Nucleus accumbens (tissue), 56 donors: ENCODE results near the gene DNM2.
"Not testable (repeated sequence)": the region's sequence is repeated elsewhere in the genome, so short reads cannot be mapped to it uniquely, and the experiment has no call there.

Source experiments
- DNase-seq, 56 donors: peaks; one replicate each; lab custom pipeline; 2025; lab: John Stamatoyannopoulos, UW

The DNM2 gene

DNA sequence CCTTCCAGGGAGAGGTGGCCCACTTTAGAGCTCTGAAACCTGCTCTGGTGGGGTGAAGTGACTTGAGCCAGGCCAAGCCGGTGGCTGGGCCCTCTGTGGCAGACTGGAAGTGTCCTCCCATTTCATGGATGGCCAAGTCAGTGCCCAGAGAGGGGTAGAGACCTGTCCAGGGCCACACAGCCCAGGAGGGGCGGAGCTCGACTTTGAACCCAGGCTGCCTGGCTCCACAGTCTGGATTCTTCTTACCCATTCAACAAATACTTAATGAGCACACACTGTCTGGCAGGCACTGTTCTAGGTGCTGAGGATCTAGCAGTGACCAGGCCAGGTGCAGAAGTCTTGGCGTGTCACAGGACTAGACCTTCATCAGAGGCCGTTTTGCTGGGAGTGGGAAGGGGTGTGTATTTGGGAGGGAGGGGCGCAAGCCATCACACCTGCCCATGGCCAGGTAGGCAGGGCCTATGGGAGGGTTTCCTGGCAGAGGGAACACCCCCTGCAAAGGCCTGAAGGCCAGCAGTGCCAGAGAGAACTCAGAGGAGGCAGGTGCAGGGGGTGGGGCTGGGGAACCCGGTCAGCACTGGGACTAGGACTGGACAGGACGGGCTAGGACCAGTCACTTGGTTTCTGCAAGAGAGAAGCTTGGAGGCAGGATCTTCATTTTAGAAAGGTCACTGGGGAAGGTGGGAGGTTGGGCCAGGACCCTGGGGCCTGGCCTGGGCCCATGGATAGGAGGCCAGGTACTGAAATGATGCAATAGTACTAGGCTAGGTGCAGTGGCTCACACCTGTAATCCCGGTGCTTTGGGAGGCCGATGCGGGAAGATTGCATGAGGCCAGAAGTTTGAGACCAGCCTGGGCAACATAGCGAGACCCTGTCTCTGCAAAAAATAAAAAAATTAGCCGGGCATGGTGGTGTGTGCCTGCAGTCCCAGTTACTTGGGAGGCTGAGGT, 31.8 kb downstream of the DNM2 start:
- no peak for DNase-seq

DNA sequence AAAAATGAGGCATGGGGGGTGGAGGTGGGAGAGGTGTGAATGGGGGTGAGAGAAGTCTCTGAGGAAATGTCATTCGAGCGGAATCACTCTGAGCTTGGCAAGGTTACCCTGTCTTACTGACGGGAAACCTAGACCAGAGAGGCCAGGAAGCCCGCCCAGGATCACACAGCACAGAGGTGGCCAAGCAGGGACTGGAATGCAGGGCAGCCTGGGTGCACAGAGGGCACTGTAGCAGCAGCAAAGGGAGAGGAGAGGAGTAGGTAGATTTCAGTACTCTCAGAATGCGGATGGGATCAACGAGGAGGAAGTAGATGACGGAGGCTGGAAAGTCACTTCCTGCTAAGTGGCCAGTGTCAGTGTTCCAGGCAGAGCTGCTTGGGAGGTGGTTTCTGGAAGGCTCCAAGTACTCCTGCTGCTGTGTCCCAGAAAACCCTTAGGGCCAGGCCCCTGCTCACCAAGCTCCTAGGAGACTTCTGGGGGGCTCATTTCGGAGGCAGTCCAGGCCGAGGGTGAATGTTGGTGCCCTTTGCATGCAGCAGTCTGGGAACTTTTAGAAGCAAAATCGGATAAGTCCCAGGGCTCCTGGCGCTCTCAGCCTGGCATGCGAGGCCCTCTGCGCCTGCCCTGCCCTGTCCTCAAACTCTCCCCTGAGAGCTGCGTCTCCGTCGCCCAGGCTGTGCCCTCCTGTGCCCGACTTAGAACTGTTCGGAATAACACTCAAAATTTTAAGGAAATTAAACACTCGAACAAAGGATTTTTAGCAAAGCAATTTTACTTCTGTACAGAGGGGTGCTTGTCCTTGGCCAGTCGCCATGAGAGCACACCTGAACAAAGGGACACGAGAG, 33.5 kb downstream of the DNM2 start:
- peak in 14 of 56 donors; percentile 10 to 56 (median 30) for DNase-seq

DNA sequence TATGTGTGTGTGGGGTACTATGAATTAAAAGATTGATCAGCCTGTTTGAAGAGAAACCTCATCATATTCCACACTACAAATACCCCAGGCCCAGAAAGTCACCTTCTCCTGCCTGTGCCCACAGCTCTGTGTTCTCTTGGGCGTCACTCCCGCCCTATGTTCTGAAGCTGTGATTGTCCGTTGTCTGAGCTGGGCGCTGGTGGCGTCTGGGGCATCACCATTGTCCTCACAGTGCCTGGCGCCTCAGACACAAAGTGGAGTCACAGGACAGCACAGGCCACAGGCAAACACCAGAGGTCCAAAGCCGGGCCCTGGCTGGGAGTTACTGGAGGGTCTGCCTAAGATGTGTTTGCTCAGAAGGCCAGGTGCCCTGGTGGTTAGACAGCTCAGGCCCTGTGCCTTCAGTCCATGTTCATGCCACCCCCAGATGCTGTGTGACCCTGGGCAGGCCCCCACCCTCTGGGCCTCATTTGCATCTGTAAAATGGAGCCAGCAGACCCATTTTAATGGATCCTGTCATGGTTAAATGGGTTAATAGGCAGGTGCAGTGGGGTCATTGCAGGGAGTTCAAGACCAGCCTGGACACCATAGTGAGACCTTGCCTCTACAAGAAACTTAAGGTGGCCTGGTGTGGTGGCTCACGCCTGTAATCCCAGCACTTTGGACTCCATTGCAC, 34.5 kb downstream of the DNM2 start:
- peak in 51 of 56 donors; percentile 25 to 91 (median 78) for DNase-seq

DNA sequence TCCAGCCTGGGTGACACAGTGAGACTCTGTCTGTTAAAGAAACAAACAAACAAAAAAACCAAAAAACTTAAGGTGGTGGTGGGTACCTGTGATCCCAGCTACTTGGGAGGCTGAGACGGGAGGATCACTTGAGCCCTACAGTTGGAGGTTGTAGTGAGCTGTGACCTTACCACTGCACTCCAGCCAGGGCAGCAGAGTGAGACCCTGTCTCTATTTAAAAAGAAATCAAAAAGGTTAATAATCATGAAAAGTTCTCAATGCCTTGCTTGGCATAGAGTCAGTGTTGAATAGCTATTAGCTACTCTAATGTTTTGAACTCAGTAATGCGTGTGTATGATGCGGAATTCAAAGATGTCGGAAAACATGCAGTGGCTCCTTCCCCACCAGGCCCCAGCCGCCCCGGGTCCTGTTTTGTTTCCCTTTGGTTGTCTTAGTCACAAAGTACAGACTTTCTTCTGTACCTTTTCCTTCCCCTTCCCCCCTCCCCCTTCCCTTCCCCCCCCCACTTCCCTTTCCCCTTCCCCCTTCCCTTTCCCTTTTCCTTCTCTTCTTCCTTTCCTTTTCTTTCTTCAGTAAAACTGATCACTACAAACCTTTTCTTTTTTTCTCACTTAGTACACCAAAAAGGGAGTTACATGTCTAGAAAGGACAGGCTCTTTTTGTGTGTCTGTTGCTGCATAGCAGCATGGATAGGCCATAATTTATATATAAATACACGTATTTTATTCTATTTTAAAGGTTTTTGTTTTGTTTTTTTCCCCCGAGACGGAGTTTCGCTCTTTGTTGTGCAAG, 35.2 kb downstream of the DNM2 start:
- DNase-seq = no peak

DNA sequence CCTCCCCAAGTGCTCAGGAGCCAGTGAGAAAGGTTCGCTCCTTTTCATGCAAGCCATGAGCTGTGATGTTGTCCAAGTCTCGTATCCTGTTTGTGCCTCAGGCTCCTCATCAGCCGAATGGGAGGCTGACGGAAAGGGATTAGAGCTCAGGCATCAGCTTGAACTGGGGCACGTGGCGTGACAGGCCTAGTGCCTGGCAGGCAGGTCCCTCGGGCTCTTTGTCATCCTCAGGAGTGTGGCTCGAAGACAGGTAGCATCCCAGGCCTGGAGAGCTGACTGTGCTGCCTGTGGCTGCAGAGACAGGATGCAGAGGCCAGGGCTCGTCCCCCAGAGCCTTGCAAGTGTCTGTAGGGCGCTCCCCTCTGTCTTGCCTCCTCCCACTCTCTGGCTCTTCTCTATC, 38.5 kb downstream of the DNM2 start:
- no peak for DNase-seq

DNA sequence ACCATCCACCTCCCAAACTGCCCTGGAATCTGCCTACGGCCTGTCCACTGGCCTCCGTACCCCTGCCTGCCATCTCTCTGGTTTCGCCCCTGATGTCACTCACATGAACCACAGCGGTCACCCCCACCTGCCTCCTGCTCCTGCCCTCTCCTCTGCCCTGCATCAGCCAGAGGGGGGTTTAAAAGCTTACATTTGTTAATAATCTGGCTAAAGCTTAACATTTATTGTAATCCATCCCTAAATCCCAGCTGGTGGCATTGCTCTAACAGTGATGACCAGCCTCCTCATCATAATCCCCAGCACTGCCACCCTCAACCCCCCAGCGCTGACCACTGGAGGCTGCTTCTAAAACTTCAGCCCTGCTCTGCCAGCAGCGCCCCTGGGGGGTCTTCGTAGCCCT, 38.9 kb downstream of the DNM2 start:
- DNase-seq = no peak

DNA sequence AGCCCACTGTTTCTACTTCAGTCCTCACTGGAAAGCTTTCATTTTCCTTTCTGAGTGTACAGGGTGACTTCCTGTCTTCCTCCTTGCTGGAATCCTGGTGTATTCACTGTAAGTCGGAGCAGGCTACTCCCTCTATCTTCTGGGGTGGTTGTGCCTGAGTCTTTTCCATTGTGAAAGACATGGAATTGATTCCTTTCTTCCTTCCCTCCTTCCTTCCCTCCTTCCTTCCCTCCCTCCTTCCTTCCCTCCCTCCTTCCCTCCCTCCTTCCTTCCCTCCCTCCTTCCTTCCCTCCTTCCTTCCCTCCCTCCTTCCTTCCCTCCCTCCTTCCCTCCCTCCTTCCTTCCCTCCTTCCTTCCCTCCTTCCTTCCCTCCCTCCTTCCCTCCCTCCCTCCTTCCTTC, 40.2 kb downstream of the DNM2 start:
- DNase-seq = not testable (repeated sequence)

DNA sequence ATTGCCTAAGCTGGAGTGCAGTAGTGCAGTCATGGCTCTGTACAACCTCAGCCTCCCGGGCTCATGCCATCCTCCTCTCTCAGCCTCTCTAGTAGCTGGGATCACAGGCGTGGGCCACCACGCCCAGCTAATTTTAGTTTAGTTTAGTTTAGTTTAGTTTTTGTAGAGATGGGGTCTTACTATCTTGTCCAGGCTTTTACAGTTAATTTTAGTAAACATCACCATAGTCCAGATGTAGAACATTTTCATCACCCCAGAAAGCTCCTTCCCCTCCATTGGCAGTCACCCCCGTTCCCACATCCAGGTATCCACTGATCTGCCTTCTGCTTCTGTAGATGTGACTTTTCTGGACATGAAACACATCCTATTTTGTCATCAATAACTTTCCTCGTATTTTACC, 41.1 kb downstream of the DNM2 start:
- no peak for DNase-seq

DNA sequence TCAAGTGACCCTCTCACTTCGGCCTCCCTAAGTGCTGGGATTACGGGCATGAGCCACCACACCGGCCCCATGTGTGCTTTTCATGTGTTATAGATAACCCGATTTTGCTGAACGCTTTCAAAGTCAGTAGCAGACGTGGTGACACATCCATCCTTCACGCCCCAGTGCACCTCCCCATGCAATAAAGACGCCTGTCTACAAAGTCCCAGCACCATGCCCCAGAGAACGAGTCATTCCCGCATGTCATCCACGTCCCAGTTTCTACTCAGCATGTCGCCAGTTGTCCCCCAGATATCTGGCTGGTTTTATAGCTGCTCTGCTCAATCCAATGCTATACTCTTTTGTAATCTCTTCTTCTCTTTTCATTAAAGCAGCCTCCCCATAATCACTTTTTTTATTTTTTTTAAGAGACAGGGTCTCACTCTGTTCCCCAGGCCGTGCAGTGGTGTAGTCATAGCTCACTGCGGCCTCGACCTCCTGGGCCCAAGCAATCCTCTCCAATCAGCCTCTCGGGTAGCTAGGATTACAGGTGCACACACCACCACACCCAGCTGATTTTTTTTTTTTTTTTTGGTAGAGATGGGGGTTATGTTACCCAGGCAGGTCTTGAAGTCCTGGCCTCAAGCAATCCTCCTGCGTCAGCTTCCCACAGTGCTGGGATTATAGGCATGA, 42.5 kb downstream of the DNM2 start:
- DNase-seq = peak in 11 of 56 donors; percentile 9 to 57 (median 23)

DNA sequence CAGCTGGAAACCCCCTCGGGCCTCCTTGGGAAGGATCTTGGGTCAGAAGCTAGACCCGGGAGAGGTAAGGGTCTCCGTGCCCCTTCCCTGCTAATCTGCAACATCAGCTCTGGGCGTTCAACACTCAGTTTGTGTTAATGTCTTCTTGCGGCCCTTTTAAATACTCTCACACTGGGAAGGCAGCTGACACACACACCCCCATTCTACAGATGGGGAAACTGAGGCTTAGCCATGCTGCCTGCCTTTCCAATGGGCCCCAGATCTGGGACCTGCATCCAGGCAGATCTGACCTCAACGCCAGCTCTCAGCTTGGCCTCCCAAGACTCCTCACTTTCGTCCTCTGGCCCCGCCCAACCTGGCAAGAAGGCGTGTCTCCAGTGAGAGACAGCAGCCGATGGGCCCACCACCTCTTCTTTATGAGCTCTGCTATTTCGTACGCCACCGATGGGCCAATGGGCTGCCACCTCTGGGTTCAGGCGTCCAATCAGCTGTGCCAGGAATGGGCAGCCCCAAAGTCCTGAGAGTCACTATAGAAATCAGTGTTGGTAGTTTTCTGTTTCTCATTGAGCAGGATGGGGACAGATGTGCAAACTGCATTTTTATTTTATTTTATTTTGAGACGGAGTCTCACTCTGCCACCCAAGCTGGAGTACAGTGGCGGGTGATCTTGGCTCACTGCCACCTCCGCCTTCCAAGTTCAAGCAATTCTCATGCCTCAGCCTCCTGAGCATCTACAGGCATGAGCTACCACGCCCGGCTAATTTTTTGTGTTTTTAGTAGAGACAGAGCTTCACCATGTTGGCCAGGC, 43.8 kb downstream of the DNM2 start:
- DNase-seq = peak in 6 of 56 donors; percentile 7 to 39 (median 16)

DNA sequence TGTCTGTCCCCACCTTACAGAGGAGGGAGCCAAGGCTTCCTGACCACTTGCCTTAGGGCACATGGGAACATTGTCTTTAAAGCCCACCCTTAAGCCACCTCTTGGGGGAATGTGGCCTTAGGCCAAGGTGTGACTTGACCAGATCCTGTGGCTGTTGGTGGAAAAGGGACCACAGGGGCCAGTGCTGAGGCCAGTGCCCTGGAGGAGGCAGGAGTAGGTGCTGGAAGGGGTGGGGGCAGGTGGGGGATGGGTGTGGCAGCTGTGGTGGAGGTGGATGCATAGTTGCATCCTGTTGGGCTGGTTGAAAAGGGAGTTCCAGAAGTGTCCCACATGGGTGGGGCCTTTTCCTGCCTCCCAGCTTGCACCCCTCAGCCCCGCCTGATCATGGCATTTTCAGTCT, 44.8 kb downstream of the DNM2 start:
- DNase-seq = no peak

DNA sequence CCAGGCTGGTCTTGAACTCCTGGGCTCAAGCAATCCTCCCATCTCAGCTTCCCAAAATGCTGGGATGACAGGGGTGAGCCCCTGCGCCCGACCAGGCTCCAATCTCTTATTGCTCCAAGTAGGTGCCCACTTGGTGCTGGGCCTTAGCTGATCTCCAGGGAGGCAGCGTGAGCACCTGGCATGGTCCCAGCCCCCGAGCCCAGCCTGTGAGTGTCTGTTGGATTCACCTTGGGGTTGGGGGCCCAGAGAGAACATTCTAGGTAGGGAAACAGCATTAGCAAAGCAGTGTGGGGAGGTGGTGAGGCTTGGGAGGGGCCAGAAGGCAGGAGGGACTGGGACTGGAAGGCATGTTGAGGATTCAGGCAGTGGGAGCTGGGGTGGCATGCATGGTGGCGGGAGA, 45.5 kb downstream of the DNM2 start:
- no peak for DNase-seq

DNA sequence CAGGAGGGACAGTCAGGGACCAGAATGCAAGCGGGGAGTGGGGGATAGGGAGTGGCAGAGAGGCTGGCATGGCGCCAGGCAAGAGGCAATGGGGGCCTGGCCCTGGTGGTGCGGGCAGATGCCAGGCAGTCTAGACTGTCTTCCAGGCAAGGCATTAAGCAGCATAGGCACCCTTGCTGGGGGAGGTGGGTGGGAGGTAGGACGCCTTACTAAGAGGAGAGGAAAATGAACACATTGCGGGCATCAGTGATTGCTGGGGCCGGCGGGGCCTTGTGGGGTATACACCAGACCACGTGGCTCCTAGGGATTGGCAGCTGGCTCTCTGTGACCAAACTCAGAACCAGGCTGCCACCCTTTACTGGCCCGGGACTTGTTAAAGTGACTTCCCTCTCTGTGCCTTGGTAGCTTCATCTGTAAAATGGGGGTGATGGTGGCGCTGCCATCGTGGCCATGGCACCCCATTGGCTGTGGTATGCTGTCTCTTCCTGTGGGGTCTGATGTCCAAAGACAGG, 46.0 kb downstream of the DNM2 start:
- peak in 1 of 56 donors; percentile 37 for DNase-seq

DNA sequence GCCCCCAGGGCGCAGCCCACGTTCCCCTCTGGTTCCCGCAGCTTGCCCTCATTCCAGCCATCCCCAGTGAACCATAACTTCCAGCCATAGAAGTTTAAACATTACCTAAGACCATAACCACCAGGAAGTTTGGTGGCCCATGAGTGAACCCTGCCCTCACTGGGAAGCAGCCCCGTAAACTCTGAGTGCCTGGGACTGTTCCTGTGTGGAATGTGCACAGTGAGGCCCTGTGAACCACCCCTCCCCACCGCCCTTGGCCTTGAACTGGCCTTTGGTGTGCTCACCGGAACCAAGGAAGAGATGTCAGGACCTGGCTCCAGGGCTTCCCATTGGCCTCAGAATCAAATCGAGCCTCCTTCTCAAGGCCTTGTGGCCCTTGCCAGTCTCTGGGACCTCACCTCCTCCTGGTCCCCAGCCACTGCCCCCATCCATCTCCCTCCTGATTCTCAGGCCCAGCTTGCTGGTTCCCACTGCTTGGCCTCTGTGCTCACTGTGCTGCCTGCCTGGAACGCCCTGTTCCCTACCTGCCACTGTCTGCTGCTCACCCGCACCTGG, 46.5 kb downstream of the DNM2 start:
- DNase-seq = no peak

DNA sequence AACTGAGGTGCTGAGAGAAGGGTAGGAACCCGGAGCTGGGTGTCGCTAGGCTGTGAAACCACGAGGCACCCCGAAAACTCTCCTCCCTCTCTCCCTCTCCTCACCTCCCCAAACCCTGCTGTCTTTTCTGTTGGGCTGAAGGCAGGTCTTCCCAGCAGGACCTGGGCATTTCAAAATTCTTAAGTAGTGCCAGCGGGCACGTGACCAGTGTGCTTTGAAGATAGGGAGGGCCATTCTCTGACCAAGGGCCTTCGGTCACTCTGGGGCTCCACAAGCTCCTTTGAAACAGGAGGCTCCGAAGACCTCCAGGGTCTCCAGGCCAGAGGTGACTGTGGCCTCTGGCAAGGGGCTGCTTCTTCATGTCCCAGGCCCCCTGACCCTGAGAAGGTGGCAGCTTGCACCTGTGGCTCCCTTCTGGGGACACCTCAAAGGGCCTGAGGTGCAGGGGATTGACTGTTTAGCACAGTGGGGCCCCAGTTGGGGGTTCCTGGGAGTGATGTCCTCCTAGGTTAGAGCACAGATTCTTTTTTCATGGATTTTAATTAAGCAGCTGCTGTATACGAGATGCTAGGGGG, 48.3 kb downstream of the DNM2 start:
- DNase-seq = peak in 3 of 56 donors; percentile 18 to 21 (median 19)

DNA sequence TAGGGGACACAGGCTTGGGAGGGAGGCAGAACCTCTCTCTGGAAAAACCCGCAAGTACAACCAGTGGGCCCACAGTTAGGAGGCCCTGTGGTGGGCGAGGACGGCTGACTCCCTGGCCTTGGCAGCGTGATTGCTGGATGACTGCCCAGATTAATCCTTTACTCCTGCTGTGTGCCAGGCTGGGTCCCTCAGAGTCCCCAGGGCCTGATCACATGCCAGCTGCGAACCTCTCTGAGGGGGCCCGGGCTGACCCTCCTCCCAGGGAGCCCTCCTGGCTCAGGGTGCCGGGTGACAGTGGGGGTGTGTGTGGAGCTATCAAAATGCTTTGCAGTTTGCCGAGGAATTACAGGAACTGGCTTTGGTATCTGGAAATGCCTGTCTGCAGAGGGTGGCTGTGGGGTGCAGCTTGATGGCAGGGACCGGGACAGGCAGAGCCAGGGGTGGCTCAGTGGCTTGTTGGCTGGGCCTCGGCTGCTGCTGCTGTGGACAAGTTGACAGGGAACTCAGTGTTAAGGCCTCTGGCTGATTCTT, 48.9 kb downstream of the DNM2 start:
- DNase-seq = peak in 41 of 56 donors; percentile 15 to 70 (median 46)

DNA sequence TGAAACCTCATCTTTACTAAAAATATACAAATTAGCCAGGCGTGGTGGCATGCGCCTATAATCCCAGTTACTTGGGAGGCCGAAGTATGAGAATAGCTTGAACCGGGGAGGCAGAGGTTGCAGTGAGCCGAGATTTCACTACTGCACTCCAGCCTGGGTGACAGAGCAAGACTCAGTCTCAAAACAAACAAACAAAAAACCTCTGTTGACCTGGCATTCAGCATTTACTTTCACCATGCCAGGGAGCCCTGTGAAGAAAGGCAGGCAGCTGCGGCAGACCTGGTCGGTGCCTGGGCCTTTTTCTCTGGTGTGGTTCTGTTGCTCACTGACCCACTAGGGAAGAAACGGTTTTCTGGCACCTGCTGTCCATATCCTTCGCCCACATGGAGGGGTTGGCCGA, 49.8 kb downstream of the DNM2 start:
- no peak for DNase-seq
